Measurements from ENCODE around the gene VEGFB. TPM values are rescaled to one million over a fixed set of nuclear protein-coding genes. Genes with fewer than 3 reads are reported as not detected.
A peak's percentile ranks its signal among the peaks of the same experiment; 100 is the strongest.
"Not testable (repeated sequence)": the region's sequence is repeated elsewhere in the genome, so short reads cannot be mapped to it uniquely, and the experiment has no call there.

Gene VEGFB
- total and polyA plus RNA-seq, 2 donors from 2014 or later: 77.6 to 157 TPM

DNA sequence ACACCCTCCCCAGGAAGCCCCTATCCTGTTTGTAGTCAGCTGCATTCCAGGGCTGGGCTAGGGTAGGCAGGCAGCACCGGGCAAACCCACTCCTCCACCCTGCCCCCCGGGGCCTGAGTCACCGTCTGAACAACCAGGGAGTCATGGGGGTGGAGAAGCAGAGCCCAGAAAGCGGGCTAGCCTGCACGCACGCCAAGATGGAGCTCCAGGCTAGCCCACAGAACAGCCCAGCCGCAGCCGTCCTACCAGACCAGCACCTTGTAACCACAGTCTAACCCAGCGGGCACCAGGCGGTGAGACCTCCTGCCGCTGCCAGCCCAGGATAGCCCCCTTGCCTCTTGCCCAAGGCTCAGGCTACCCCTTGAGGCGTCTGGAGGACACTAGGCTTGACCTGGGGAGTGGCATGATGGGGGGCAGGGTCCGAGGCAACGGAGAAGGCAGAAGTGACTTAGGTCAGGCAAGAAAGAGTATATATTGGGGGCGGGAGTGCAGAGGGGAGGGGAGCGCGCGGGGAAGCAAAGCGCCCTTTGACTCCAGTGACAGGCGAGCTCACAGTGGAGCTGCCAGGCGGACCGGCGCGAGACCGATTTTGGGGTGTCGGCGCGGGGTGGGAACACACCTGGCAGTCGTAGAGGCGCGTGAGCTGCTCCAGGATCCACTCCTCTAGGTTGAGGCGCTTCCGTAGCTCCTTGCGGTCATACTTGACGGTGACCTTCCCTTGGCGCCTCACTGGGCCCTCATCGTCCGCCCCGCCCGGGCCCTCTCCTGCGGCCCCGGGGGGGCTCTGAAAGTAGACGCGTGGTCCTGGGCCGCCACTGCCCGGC is 11.6 kb downstream of the VEGFB start:
- H3K4me3 ChIP-seq (ENCODE audit: low read length in 3 of 3): peak overlapping the region; percentile 62 to 77 (median 64)
- no peaks in the 10 kb centered on the region for H3K27me3 ChIP-seq (ENCODE audit: control insufficient read depth, insufficient read depth, low read length)
- H3K9ac ChIP-seq (ENCODE audit: low read length in 3 of 3): peak overlapping the region; percentile 20 to 80 (median 65)
- H3K36me3 ChIP-seq (ENCODE audit: control insufficient read depth in 2 of 3, insufficient read depth in 3 of 3, low read length in 3 of 3): peaks cover 0 to 9% (median 4%) of the 10 kb centered on the region in 3 donors
- no peaks in the 10 kb centered on the region for H3K9me3 ChIP-seq (ENCODE audit: control insufficient read depth in 2 of 3, insufficient read depth in 1 of 3, low read length in 3 of 3)
- H3K4me1 ChIP-seq (ENCODE audit: control insufficient read depth in 2 of 3, insufficient read depth in 2 of 3, low read depth in 1 of 3, low read length in 3 of 3): peaks cover 0 to 32% (median 3%) of the 10 kb centered on the region in 3 donors
- FAIRE-seq (no peak), DNase-seq (peak; percentile 64 to 94 (median 81))
- intact Hi-C loops (cut with DNase I): no loop called here
- peak overlapping the region; percentile 66 to 86 for H3K27ac ChIP-seq (ENCODE audit: low read depth in 2 of 2, low read length in 2 of 2)
- TF ChIP-seq, protein P1, sequence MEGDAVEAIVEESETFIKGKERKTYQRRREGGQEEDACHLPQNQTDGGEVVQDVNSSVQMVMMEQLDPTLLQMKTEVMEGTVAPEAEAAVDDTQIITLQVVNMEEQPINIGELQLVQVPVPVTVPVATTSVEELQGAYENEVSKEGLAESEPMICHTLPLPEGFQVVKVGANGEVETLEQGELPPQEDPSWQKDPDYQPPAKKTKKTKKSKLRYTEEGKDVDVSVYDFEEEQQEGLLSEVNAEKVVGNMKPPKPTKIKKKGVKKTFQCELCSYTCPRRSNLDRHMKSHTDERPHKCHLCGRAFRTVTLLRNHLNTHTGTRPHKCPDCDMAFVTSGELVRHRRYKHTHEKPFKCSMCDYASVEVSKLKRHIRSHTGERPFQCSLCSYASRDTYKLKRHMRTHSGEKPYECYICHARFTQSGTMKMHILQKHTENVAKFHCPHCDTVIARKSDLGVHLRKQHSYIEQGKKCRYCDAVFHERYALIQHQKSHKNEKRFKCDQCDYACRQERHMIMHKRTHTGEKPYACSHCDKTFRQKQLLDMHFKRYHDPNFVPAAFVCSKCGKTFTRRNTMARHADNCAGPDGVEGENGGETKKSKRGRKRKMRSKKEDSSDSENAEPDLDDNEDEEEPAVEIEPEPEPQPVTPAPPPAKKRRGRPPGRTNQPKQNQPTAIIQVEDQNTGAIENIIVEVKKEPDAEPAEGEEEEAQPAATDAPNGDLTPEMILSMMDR (IDR thresholded peaks at IDR 0.05; ENCODE audit: borderline replicate concordance, extremely low read depth, insufficient read depth): no peak

DNA sequence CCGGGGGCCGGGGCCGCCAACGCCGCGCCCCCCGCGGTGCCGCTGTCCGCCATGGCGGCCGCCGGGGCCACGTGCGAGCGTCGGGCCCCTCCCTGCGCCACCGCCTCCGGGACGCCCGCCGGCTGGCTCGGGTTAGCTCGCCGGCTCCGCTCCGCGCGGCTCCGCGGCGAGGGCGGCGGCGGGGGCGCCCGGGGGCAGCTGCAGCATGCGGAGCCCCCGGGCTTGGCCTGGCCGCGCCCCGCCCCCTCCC is 12.2 kb downstream of the VEGFB start:
- H3K4me1 ChIP-seq (ENCODE audit: control insufficient read depth in 2 of 3, insufficient read depth in 2 of 3, low read depth in 1 of 3, low read length in 3 of 3): peaks cover 0 to 34% (median 3%) of the 10 kb centered on the region in 3 donors
- H3K9me3 ChIP-seq (ENCODE audit: control insufficient read depth in 2 of 3, insufficient read depth in 1 of 3, low read length in 3 of 3); H3K4me3 ChIP-seq (ENCODE audit: low read length in 3 of 3); FAIRE-seq; intact Hi-C loops (cut with DNase I); H3K27me3 ChIP-seq (ENCODE audit: control insufficient read depth, insufficient read depth, low read length); H3K36me3 ChIP-seq (ENCODE audit: control insufficient read depth in 2 of 3, insufficient read depth in 3 of 3, low read length in 3 of 3); H3K9ac ChIP-seq (ENCODE audit: low read length in 3 of 3); DNase-seq; H3K27ac ChIP-seq (ENCODE audit: low read depth in 2 of 2, low read length in 2 of 2): not testable (repeated sequence)

DNA sequence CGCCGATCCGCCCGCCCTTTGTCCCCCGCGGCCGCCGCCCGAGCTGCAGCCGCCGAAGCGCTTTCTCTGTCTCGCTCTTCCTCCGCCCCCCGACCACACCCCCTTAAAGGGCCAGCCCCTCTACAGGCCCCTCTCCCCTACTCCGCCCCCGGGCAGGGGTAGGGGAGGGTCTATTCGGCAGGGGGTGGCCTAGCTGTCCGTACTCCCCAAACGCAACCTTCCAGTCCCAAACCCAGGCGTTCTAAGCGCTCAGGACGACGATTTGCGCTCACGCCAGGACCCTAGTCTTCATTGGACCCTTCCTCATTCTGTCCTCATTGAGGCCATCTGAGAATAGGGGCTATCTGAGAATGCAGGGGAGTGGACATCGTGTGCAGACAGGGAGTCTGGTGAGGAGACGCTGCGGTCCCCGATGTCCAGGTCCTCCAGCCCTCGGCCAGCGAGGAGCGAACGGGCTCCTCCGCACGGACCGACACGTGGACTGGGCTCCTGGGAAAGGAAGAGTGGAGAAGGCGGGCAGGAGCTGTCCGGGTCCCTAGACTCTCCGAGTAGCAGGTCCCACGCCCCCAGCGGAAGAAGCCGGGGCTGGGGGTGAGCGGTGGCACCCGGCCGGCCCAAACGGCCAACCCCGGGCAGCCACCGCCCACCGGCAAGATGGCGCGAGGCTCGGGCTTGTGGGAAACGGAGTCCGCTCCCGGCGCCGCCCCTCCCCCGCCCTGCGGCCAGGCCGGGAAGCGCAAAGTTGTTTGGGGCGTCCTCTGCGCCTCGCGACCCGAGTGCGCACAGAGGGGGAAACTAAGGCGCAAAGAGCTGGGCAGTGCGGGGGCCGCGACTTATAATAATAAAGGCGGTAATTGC is 12.7 kb downstream of the VEGFB start, which contains the start of gene PPP1R14B:
TSS of gene PPP1R14B (minus strand) at position 73 of the 858 bp plus-strand sequence. CDS start 270 bp downstream, outside the sequence.
- H3K27me3 ChIP-seq (ENCODE audit: control insufficient read depth, insufficient read depth, low read length): no peaks in the 10 kb centered on the region
- peaks cover 0 to 9% (median 4%) of the 10 kb centered on the region in 3 donors for H3K36me3 ChIP-seq (ENCODE audit: control insufficient read depth in 2 of 3, insufficient read depth in 3 of 3, low read length in 3 of 3)
- TF ChIP-seq, protein P1 (IDR thresholded peaks at IDR 0.05; ENCODE audit: borderline replicate concordance, extremely low read depth, insufficient read depth): peak; percentile 12
- FAIRE-seq (no peak), DNase-seq (peak; percentile 88 to 96 (median 94))
- no peaks in the 10 kb centered on the region for H3K9me3 ChIP-seq (ENCODE audit: control insufficient read depth in 2 of 3, insufficient read depth in 1 of 3, low read length in 3 of 3)
- peak within 1 kb of the TSS; percentile 89 to 91 for H3K27ac ChIP-seq (ENCODE audit: low read depth in 2 of 2, low read length in 2 of 2)
- H3K4me1 ChIP-seq (ENCODE audit: control insufficient read depth in 2 of 3, insufficient read depth in 2 of 3, low read depth in 1 of 3, low read length in 3 of 3): peaks cover 0 to 39% (median 6%) of the 10 kb centered on the region in 3 donors
- H3K9ac ChIP-seq (ENCODE audit: low read length in 3 of 3): peak within 1 kb of the TSS; percentile 20 to 88 (median 65)
- peak within 1 kb of the TSS; percentile 75 to 97 (median 81) for H3K4me3 ChIP-seq (ENCODE audit: low read length in 3 of 3)
- intact Hi-C loops (cut with DNase I): no loop called here

All from kidney (tissue), 14 donors.